Measurements from ENCODE around the gene CIP2A. TPM values are rescaled to one million over a fixed set of nuclear protein-coding genes. Genes with fewer than 3 reads are reported as not detected.

CIP2A gene
- total and polyA plus RNA-seq, 2 of the 8 experiments (the other 6 are each of a cell fraction or from before 2014, with no cell fraction given), result 11.9 to 38.0 TPM

DNA sequence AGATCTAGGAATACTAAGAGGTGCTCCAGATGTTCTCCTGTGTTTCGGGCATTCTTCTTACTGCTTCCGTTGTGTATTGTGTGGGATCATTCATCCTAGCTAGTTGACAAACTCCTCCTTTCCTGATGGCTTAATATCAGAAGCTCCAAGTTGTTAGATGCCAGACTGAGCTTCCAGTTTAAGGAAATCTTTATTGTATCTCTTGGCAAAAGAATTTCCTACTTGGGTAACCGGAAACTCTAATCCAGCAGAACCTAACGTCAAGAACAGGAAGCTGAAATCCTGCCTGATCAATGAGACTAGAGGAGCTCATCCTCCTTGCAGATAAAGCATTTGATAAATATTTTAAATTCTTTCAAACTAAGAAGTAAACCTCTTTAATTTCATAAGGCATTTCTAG lies 51.2 kb downstream of the CIP2A start:
- Histone ChIP-seq H2AFZ (ENCODE audit: low read length) (no peak overlapping the region), H3K4me1 (replicated peaks in 1 of 4; ENCODE audit: control insufficient read depth in 3 of 4, insufficient read depth in 4 of 4, low read length in 3 of 4) (peaks cover 0 to 7% (median 0%) of the 10 kb centered on the region in 4 experiments; a peak in 2 of 7 replicates), H3K14ac (ENCODE audit: insufficient read length) (no peak overlapping the region), H2BK20ac (ENCODE audit: low read length) (no peak overlapping the region), H3K4me2 (ENCODE audit: insufficient read depth in 1 of 2, low read depth in 2 of 2, low read length in 2 of 2) (no peak overlapping the region), H3K9me3 (ENCODE audit: insufficient read depth in 2 of 2, low read depth in 1 of 2, low read length in 1 of 2) (0 out of 4 replicates have a peak, but pooled peaks cover 0 to under 1% of the 10 kb centered on the region in 2 experiments), H3K27me3 (replicated peaks in 1 of 4; ENCODE audit: control insufficient read depth in 3 of 4, extremely low read depth in 1 of 4, insufficient read depth in 3 of 4, low read length in 3 of 4) (no peaks in the 10 kb centered on the region), H3K36me3 (ENCODE audit: control insufficient read depth in 2 of 4, insufficient read depth in 4 of 4, low read length in 3 of 4) (peaks cover 0 to 2% (median 2%) of the 10 kb centered on the region in 4 experiments; a peak in 4 of 8 replicates), H3K79me1 (ENCODE audit: low read depth, low read length) (no peaks in the 10 kb centered on the region), H3K9ac (replicated peaks in 1 of 4; ENCODE audit: extremely low read depth in 1 of 4, low read depth in 3 of 4, low read length in 3 of 4) (no peak overlapping the region), H3K56ac (replicated peaks; ENCODE audit: insufficient read length, low read depth, low read length) (no peak overlapping the region), H2BK5ac (ENCODE audit: low read depth, low read length) (no peak overlapping the region), H3K23ac (ENCODE audit: insufficient read length) (no peak overlapping the region), H4K20me1 (replicated peaks in 1 of 2; ENCODE audit: control insufficient read depth in 1 of 2, insufficient read depth in 2 of 2, low read length in 2 of 2) (no peaks in the 10 kb centered on the region), H2BK120ac (replicated peaks; ENCODE audit: low read depth, low read length) (no peak overlapping the region), H4K91ac (replicated peaks; ENCODE audit: insufficient read length, low read length) (no peak overlapping the region), H3K27ac (ENCODE audit: low read depth, low read length) (no peak overlapping the region), H3K4me3 (ENCODE audit: extremely low read depth in 1 of 4, insufficient read depth in 2 of 4, low read depth in 3 of 4, low read length in 4 of 4) (no peak overlapping the region), H2AK5ac (ENCODE audit: low read depth, low read length) (no peak overlapping the region), H4K8ac (ENCODE audit: extremely low read depth, insufficient read depth, low read length) (no peak overlapping the region), H2BK12ac (ENCODE audit: low read depth, low read length) (no peak overlapping the region), H4K5ac (ENCODE audit: insufficient read length, low read depth, low read length) (no peak overlapping the region), H2BK15ac (ENCODE audit: low read length) (no peak overlapping the region), H3K18ac (ENCODE audit: extremely low read depth, low read length) (no peak overlapping the region), H3K4ac (replicated peaks; ENCODE audit: insufficient read length, low read depth, low read length) (no peak overlapping the region), H3K79me2 (ENCODE audit: control insufficient read depth in 1 of 2, insufficient read depth in 2 of 2, low read length in 2 of 2) (no peaks in the 10 kb centered on the region), H3K23me2 (ENCODE audit: low read depth, low read length) (no peaks in the 10 kb centered on the region)
- FAIRE-seq, result no peak
- ChIA-PET CTCF (ENCODE audit: partially characterized antibody) (interaction anchor here (0.7 to 1.7 kb wide), 3 partner anchors 15 to 435 kb away, joined by 3 to 5 read pairs (median 4); no protein-coding TSS in a partner anchor), POLR2A (ENCODE audit: partially characterized antibody) (interaction anchor here (0.7 to 2.3 kb wide), 3 partner anchors 9 to 14 kb away, joined by 3 to 8 read pairs (median 3); no protein-coding TSS in a partner anchor)
- no peak for DNase-seq (ENCODE audit: low read depth in 1 of 2, low spot score in 2 of 2)
- WGBS, 2 experiments (ENCODE audit: extremely low coverage in 1 of 2, insufficient coverage in 1 of 2, insufficient read length in 1 of 2, insufficient replicate concordance in 2 of 2, low coverage in 1 of 2, low lambda C conversion rate in 2 of 2, missing lambda C conversion rate in 1 of 2), result 84% methylated on average over 4 of the region's 4 CpGs; no CpG with 5 or more reads in 1 of the 2 experiments
- TF ChIP-seq TAF7 (optimal IDR thresholded peaks at IDR 0.05; ENCODE audit: borderline replicate concordance, low read depth, low read length), result no peak
- TF ChIP-seq POLR2AphosphoS5 (IDR thresholded peaks at IDR 0.05; ENCODE audit: low read depth, low read length), result no peak
- TF ChIP-seq SP2 (IDR thresholded peaks at IDR 0.05; ENCODE audit: low read length), result no peak
- no peak for TF ChIP-seq SUZ12 (IDR thresholded peaks at IDR 0.05; ENCODE audit: low read length)
- no peak for TF ChIP-seq MAFK (IDR thresholded peaks at IDR 0.05; ENCODE audit: low read depth, low read length)
- TF ChIP-seq CHD2 (IDR thresholded peaks at IDR 0.05; ENCODE audit: low read length), result no peak
- TF ChIP-seq TAF1 (IDR thresholded peaks at IDR 0.05; ENCODE audit: low read depth, low read length), result no peak
- no peak for TF ChIP-seq YY1 (IDR thresholded peaks at IDR 0.05; ENCODE audit: low read depth, low read length)
- TF ChIP-seq HDAC6 (IDR thresholded peaks at IDR 0.05; ENCODE audit: low read depth, low read length), result no peak
- no peak for TF ChIP-seq CREB1 (IDR thresholded peaks at IDR 0.05)
- no peak for TF ChIP-seq EZH2 (IDR thresholded peaks at IDR 0.05; ENCODE audit: low read depth, low read length, severe bottlenecking)
- TF ChIP-seq, protein P1, sequence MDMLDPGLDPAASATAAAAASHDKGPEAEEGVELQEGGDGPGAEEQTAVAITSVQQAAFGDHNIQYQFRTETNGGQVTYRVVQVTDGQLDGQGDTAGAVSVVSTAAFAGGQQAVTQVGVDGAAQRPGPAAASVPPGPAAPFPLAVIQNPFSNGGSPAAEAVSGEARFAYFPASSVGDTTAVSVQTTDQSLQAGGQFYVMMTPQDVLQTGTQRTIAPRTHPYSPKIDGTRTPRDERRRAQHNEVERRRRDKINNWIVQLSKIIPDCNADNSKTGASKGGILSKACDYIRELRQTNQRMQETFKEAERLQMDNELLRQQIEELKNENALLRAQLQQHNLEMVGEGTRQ (IDR thresholded peaks at IDR 0.05; ENCODE audit: low read length), result no peak
- TF ChIP-seq CEBPB (IDR thresholded peaks at IDR 0.05; ENCODE audit: low read depth, low read length), result no peak
- no peak for TF ChIP-seq SRF (IDR thresholded peaks at IDR 0.05; ENCODE audit: low read depth, low read length)
- no peak for TF ChIP-seq RBBP5 (IDR thresholded peaks at IDR 0.05; ENCODE audit: borderline replicate concordance, low read depth, low read length)
